ENCODE data around the gene GPR142. TPM values are rescaled to one million over a fixed set of nuclear protein-coding genes. Genes with fewer than 3 reads are reported as not detected.

Gene GPR142
- total and polyA plus RNA-seq, 2 experiments from 2014 or later: not detected

GRCh38 chr17:74369665-74370490, 2.6 kb downstream of the GPR142 start:
- H3K4me2 ChIP-seq (ENCODE audit: unreplicated experiment): no peak overlapping the region
- H2AFZ ChIP-seq: no peak overlapping the region
- no peak overlapping the region for H3K27ac ChIP-seq
- no peaks in the 10 kb centered on the region for H3K9me2 ChIP-seq (ENCODE audit: insufficient read depth)
- H3K4me3 ChIP-seq: no peak overlapping the region
- no peak for DNase-seq
- no peaks in the 10 kb centered on the region for H3K79me2 ChIP-seq (ENCODE audit: insufficient read depth)
- WGBS, 2 experiments (ENCODE audit: low coverage in 1 of 2, low lambda C conversion rate in 2 of 2, missing lambda C conversion rate in 2 of 2): 79 to 84% methylated on average over 14 to 16 of the region's 17 CpGs
- H3K36me3 ChIP-seq (ENCODE audit: low read depth): no peaks in the 10 kb centered on the region
- in situ Hi-C loops (cut with MboI): no loop called here
- H3K9me3 ChIP-seq (ENCODE audit: low read depth): no peaks in the 10 kb centered on the region
- no peaks in the 10 kb centered on the region for H3F3A ChIP-seq (ENCODE audit: insufficient read depth)
- no peaks in the 10 kb centered on the region for H3K4me1 ChIP-seq (ENCODE audit: insufficient read depth)
- TF ChIP-seq EZH2phosphoT487 (IDR thresholded peaks at IDR 0.05; ENCODE audit: insufficient read depth, low read depth) (no peak), EZH2 (IDR thresholded peaks at IDR 0.05; ENCODE audit: insufficient read depth, poor library complexity, severe bottlenecking) (no peak)
- no peaks in the 10 kb centered on the region; the same call in 1 of the 2 replicates for H3K27me3 ChIP-seq (replicated peaks; ENCODE audit: insufficient read depth)
- no peaks in the 10 kb centered on the region for H4K20me1 ChIP-seq (ENCODE audit: insufficient read depth)
- H3K9ac ChIP-seq: no peak overlapping the region

- no peaks in the 10 kb centered on the region for H3F3A ChIP-seq (ENCODE audit: insufficient read depth)
- in situ Hi-C loops (cut with MboI): no loop called here
These were observed 4.4 kb downstream of the GPR142 start for GRCh38 chr17:74371653-74372147.

GRCh38 chr17:74372426-74372825, 5.1 kb downstream of the GPR142 start:
- H3K4me2 ChIP-seq (ENCODE audit: unreplicated experiment): no peak overlapping the region
- H3K4me1 ChIP-seq (ENCODE audit: insufficient read depth): no peaks in the 10 kb centered on the region
- no peaks in the 10 kb centered on the region for H4K20me1 ChIP-seq (ENCODE audit: insufficient read depth)
- H3K4me3 ChIP-seq: no peak overlapping the region
- WGBS, 2 experiments (ENCODE audit: low coverage in 1 of 2, low lambda C conversion rate in 2 of 2, missing lambda C conversion rate in 2 of 2): 73 to 80% methylated on average over 9 of the region's 9 CpGs
- H3K36me3 ChIP-seq (ENCODE audit: low read depth): no peaks in the 10 kb centered on the region
- H3K9ac ChIP-seq: no peak overlapping the region
- H3K79me2 ChIP-seq (ENCODE audit: insufficient read depth): no peaks in the 10 kb centered on the region
- H2AFZ ChIP-seq: no peak overlapping the region
- H3K27ac ChIP-seq: no peak overlapping the region
- H3F3A ChIP-seq (ENCODE audit: insufficient read depth): no peaks in the 10 kb centered on the region
- TF ChIP-seq EZH2 (IDR thresholded peaks at IDR 0.05; ENCODE audit: insufficient read depth, poor library complexity, severe bottlenecking) (no peak), EZH2phosphoT487 (IDR thresholded peaks at IDR 0.05; ENCODE audit: insufficient read depth, low read depth) (no peak)
- no peaks in the 10 kb centered on the region for H3K9me2 ChIP-seq (ENCODE audit: insufficient read depth)
- H3K27me3 ChIP-seq (replicated peaks; ENCODE audit: insufficient read depth): peaks cover 11% of the 10 kb centered on the region
- no peaks in the 10 kb centered on the region for H3K9me3 ChIP-seq (ENCODE audit: low read depth)
- DNase-seq: no peak
- in situ Hi-C loops (cut with MboI): no loop called here

More at GRCh38 chr17:74371653-74372147, 4.4 kb downstream of the GPR142 start:
- Histone ChIP-seq H4K20me1 (ENCODE audit: insufficient read depth) (no peaks in the 10 kb centered on the region), H3K4me2 (ENCODE audit: unreplicated experiment) (no peak overlapping the region), H3K36me3 (ENCODE audit: low read depth) (no peaks in the 10 kb centered on the region), H2AFZ (no peak overlapping the region), H3K9me3 (ENCODE audit: low read depth) (no peaks in the 10 kb centered on the region), H3K9me2 (ENCODE audit: insufficient read depth) (no peaks in the 10 kb centered on the region), H3K27me3 (replicated peaks; ENCODE audit: insufficient read depth) (peaks cover 9% of the 10 kb centered on the region; the same call in 1 of the 2 replicates), H3K79me2 (ENCODE audit: insufficient read depth) (no peaks in the 10 kb centered on the region), H3K4me3 (no peak overlapping the region), H3K9ac (no peak overlapping the region), H3K4me1 (ENCODE audit: insufficient read depth) (no peaks in the 10 kb centered on the region), H3K27ac (no peak overlapping the region)
- TF ChIP-seq EZH2phosphoT487 (IDR thresholded peaks at IDR 0.05; ENCODE audit: insufficient read depth, low read depth) (no peak), EZH2 (IDR thresholded peaks at IDR 0.05; ENCODE audit: insufficient read depth, poor library complexity, severe bottlenecking) (no peak)
- 81 to 87% methylated on average over 11 to 26 of the region's 26 CpGs for WGBS, 2 experiments (ENCODE audit: low coverage in 1 of 2, low lambda C conversion rate in 2 of 2, missing lambda C conversion rate in 2 of 2)
- DNase-seq: no peak

- no peak for DNase-seq
These were observed 6.7 kb downstream of the GPR142 start for GRCh38 chr17:74373838-74374606.

More at GRCh38 chr17:74373838-74374606, 6.7 kb downstream of the GPR142 start:
- Histone ChIP-seq H3K36me3 (ENCODE audit: low read depth) (no peaks in the 10 kb centered on the region), H4K20me1 (ENCODE audit: insufficient read depth) (no peaks in the 10 kb centered on the region), H3K27ac (no peak overlapping the region), H3F3A (ENCODE audit: insufficient read depth) (no peaks in the 10 kb centered on the region), H3K9me3 (ENCODE audit: low read depth) (no peaks in the 10 kb centered on the region), H2AFZ (no peak overlapping the region), H3K27me3 (replicated peaks; ENCODE audit: insufficient read depth) (peaks cover 11% of the 10 kb centered on the region), H3K9ac (no peak overlapping the region), H3K4me3 (no peak overlapping the region), H3K79me2 (ENCODE audit: insufficient read depth) (no peaks in the 10 kb centered on the region), H3K4me2 (ENCODE audit: unreplicated experiment) (no peak overlapping the region), H3K9me2 (ENCODE audit: insufficient read depth) (no peaks in the 10 kb centered on the region), H3K4me1 (ENCODE audit: insufficient read depth) (no peaks in the 10 kb centered on the region)
- 69 to 72% methylated on average over 15 of the region's 15 CpGs for WGBS, 2 experiments (ENCODE audit: low coverage in 1 of 2, low lambda C conversion rate in 2 of 2, missing lambda C conversion rate in 2 of 2)
- TF ChIP-seq EZH2phosphoT487 (IDR thresholded peaks at IDR 0.05; ENCODE audit: insufficient read depth, low read depth) (no peak), EZH2 (IDR thresholded peaks at IDR 0.05; ENCODE audit: insufficient read depth, poor library complexity, severe bottlenecking) (no peak)
- in situ Hi-C loops (cut with MboI): no loop called here
